ENCODE results near the gene CDH22.

DNA sequence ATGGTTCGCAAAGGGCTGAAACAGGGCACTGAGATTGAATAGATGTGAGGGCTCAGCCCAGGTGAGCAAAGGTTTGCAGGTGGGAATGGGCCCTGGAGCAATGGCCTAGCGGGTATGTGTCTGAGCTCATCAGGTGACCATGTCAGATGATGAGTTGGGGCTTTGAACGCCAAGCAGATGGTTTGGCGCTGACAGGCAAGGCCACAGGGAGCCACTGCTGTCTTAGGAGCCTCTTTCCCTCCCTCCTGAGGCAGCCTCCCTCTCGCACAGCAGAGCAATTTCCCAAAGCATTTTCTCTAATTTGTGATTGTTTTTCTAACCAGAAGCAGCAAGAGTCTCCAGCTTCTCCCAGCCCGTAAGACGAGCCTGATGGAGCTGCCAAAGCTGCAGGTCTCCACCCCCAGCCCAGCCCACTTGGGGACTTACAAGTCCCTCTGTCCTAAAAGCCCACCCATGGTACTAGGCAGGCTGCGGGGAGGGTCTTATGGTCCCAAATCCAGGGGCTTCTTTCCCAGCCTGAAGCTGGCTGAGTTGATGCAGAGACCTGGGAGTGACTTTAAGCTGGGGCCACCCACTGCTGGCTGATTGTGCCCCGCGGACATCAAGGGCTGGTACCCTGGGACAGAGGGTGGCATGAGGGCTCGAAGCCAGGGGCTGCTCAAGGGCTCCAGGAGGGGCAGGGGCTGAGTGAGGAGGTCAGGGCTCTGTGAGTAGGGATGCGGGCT, 11.6 kb downstream of the CDH22 start:
- no peak for TF ChIP-seq POLR2AphosphoS5 (IDR thresholded peaks at IDR 0.05; ENCODE audit: low read length)
- no peak for TF ChIP-seq POLR2A (IDR thresholded peaks at IDR 0.05; ENCODE audit: low read depth, low read length)
- TF ChIP-seq SPI1 (IDR thresholded peaks at IDR 0.05; ENCODE audit: borderline replicate concordance, insufficient read depth, low read depth, low read length) = no peak
- TF ChIP-seq, protein P1, sequence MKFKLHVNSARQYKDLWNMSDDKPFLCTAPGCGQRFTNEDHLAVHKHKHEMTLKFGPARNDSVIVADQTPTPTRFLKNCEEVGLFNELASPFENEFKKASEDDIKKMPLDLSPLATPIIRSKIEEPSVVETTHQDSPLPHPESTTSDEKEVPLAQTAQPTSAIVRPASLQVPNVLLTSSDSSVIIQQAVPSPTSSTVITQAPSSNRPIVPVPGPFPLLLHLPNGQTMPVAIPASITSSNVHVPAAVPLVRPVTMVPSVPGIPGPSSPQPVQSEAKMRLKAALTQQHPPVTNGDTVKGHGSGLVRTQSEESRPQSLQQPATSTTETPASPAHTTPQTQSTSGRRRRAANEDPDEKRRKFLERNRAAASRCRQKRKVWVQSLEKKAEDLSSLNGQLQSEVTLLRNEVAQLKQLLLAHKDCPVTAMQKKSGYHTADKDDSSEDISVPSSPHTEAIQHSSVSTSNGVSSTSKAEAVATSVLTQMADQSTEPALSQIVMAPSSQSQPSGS (IDR thresholded peaks at IDR 0.05; ENCODE audit: low read length) = no peak
- TF ChIP-seq PML (IDR thresholded peaks at IDR 0.05; ENCODE audit: low read length) = no peak
- no peak for TF ChIP-seq RBBP5 (conservative IDR thresholded peaks at IDR 0.05)
- TF ChIP-seq GABPA (IDR thresholded peaks at IDR 0.05; ENCODE audit: low read depth) = no peak
- TF ChIP-seq TBL1XR1 (IDR thresholded peaks at IDR 0.05; ENCODE audit: low read depth, low read length) = no peak
- TF ChIP-seq MXI1 (IDR thresholded peaks at IDR 0.05; ENCODE audit: low read depth, low read length) = no peak
- TF ChIP-seq, protein P2, sequence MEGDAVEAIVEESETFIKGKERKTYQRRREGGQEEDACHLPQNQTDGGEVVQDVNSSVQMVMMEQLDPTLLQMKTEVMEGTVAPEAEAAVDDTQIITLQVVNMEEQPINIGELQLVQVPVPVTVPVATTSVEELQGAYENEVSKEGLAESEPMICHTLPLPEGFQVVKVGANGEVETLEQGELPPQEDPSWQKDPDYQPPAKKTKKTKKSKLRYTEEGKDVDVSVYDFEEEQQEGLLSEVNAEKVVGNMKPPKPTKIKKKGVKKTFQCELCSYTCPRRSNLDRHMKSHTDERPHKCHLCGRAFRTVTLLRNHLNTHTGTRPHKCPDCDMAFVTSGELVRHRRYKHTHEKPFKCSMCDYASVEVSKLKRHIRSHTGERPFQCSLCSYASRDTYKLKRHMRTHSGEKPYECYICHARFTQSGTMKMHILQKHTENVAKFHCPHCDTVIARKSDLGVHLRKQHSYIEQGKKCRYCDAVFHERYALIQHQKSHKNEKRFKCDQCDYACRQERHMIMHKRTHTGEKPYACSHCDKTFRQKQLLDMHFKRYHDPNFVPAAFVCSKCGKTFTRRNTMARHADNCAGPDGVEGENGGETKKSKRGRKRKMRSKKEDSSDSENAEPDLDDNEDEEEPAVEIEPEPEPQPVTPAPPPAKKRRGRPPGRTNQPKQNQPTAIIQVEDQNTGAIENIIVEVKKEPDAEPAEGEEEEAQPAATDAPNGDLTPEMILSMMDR (IDR thresholded peaks at IDR 0.05 in 2 of 3, conservative IDR thresholded peaks at IDR 0.05 in 1 of 3; ENCODE audit: control insufficient read depth in 2 of 3, extremely low read depth in 1 of 3, insufficient read depth in 1 of 3, low read depth in 3 of 3, low read length in 3 of 3) = no peak

Data from GM12878 (cell line).